Measurements from ENCODE around the gene TBK1.
"Not testable (repeated sequence)": the region's sequence is repeated elsewhere in the genome, so short reads cannot be mapped to it uniquely, and the experiment has no call there.

TBK1 gene

GRCh38 chr12:64497903-64498302 lies 46.0 kb downstream of the TBK1 start:
- no peak for DNase-seq

- DNase-seq = no peak
Observed at GRCh38 chr12:64500394-64500793, 48.5 kb downstream of the TBK1 start.

- DNase-seq = no peak
Observed at GRCh38 chr12:64501486-64501885, 49.6 kb downstream of the TBK1 start.

- DNase-seq = no peak
Observed at GRCh38 chr12:64506955-64507354, 55.0 kb downstream of the TBK1 start.

GRCh38 chr12:64510667-64511066 lies 58.7 kb downstream of the TBK1 start:
- DNase-seq = no peak

- DNase-seq = no peak
Observed at GRCh38 chr12:64518396-64518795, 66.5 kb downstream of the TBK1 start.

GRCh38 chr12:64521833-64522232 lies 69.9 kb downstream of the TBK1 start:
- no peak for DNase-seq

GRCh38 chr12:64522316-64522715 lies 70.4 kb downstream of the TBK1 start:
- DNase-seq = no peak

- no peak for DNase-seq
Observed at GRCh38 chr12:64522807-64523206, 70.9 kb downstream of the TBK1 start.

GRCh38 chr12:64523565-64524444 lies 71.9 kb downstream of the TBK1 start:
- not testable (repeated sequence) for DNase-seq

GRCh38 chr12:64525461-64526160 lies 73.7 kb downstream of the TBK1 start:
- DNase-seq = no peak

GRCh38 chr12:64526859-64527258 lies 74.9 kb downstream of the TBK1 start:
- DNase-seq = no peak

GRCh38 chr12:64528616-64529015 lies 76.7 kb downstream of the TBK1 start:
- DNase-seq = no peak

GRCh38 chr12:64530566-64530965 lies 78.6 kb downstream of the TBK1 start:
- DNase-seq = no peak

- no peak for DNase-seq
Observed at GRCh38 chr12:64531665-64532334, 79.9 kb downstream of the TBK1 start.

GRCh38 chr12:64532734-64533351 lies 80.9 kb downstream of the TBK1 start:
- no peak for DNase-seq

- no peak for DNase-seq
Observed at GRCh38 chr12:64534672-64535199, 82.8 kb downstream of the TBK1 start.

- DNase-seq = no peak
Observed at GRCh38 chr12:64538121-64538520, 86.2 kb downstream of the TBK1 start.

- DNase-seq = not testable (repeated sequence)
Observed at GRCh38 chr12:64542409-64543047, 90.6 kb downstream of the TBK1 start.

- no peak for DNase-seq
Observed at GRCh38 chr12:64544371-64545080, 92.6 kb downstream of the TBK1 start.

- no peak for DNase-seq
Observed at GRCh38 chr12:64545081-64545382, 93.1 kb downstream of the TBK1 start.

- no peak for DNase-seq
Observed at GRCh38 chr12:64549108-64549507, 97.2 kb downstream of the TBK1 start.

Measured in activated CD4-positive, CD25-positive, alpha-beta regulatory T cell treated with anti-CD3 and anti-CD28 coated beads, Interleukin-2, amount 50 U/mL, for 72 hours (primary cell).